HepG2 (cell line): ENCODE data around the gene TGIF1.

Source experiments
- BHLHE40 ChIP-seq: IDR thresholded peaks from 2 replicates; pipeline ENCODE4 v1.6.1; 2011; ENCODE audit warnings: low read length, improper control_type of control experiment
- CHD2 ChIP-seq: IDR thresholded peaks from 2 replicates; pipeline ENCODE4 v1.6.1; 2011; ENCODE audit warnings: low read depth, low read length, improper control_type of control experiment
- TBP ChIP-seq: sonication (generic); formaldehyde crosslinking; IDR thresholded peaks from 2 replicates; pipeline ENCODE4 v1.5.0; 2020; ENCODE audit warnings: missing genetic modification reagents
- ZBTB7B ChIP-seq: sonication (generic); formaldehyde crosslinking; IDR thresholded peaks from 2 replicates; pipeline ENCODE4 v1.4.0; 2020; ENCODE audit warnings: missing genetic modification reagents
- ZNF501 ChIP-seq: sonication (generic); formaldehyde crosslinking; IDR thresholded peaks from 2 replicates; pipeline ENCODE4 v1.5.1; 2020; ENCODE audit warnings: mild to moderate bottlenecking, moderate library complexity, missing genetic modification reagents
- ZNF766 ChIP-seq: sonication (generic); formaldehyde crosslinking; IDR thresholded peaks from 2 replicates; pipeline ENCODE4 v1.5.0; 2020; ENCODE audit warnings: missing genetic modification reagents, borderline replicate concordance
- ZNF770 ChIP-seq: sonication (generic); formaldehyde crosslinking; IDR thresholded peaks from 2 replicates; pipeline ENCODE4 v1.5.0; 2020; ENCODE audit warnings: mild to moderate bottlenecking, missing genetic modification reagents
- TF ChIP-seq, protein P1 (sequence below): sonication (generic); formaldehyde crosslinking; IDR thresholded peaks from 2 replicates; pipeline ENCODE4 v1.8.1; 2023; ENCODE audit warnings: missing genetic modification reagents, inconsistent platforms, borderline replicate concordance

DNA sequence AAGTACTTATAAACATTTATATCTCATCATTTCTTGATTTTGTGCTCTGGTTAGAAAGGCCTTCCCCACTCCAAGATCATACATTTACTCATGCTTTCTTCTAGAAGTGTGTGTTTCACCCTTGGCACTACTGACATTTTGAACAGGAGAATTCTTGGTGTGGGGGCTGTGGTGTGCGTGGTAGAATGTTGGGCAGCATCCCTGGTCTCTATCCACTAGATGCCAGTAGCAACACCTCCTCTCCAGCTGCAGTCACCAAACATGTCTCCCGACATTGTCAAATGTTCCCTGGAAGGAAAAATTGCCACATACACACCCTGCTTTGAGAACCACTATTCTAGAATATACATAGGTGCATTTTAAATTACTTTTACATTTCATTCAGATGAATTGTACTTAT is 8.7 kb upstream of the TGIF1 start:
- no peak for TF ChIP-seq CHD2
- TF ChIP-seq ZNF501 (CRISPR knock-in tag), result no peak
- TF ChIP-seq ZNF766 (CRISPR knock-in tag), result no peak
- TF ChIP-seq, protein P1, sequence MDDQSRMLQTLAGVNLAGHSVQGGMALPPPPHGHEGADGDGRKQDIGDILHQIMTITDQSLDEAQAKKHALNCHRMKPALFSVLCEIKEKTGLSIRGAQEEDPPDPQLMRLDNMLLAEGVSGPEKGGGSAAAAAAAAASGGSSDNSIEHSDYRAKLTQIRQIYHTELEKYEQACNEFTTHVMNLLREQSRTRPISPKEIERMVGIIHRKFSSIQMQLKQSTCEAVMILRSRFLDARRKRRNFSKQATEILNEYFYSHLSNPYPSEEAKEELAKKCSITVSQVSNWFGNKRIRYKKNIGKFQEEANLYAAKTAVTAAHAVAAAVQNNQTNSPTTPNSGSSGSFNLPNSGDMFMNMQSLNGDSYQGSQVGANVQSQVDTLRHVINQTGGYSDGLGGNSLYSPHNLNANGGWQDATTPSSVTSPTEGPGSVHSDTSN (CRISPR knock-in tag), result no peak
- TF ChIP-seq BHLHE40, result no peak
- TF ChIP-seq ZNF770 (CRISPR knock-in tag), result no peak
- TF ChIP-seq TBP, result no peak
- no peak for TF ChIP-seq ZBTB7B
